Measurements from ENCODE around the gene ZNF473.
"Not testable (repeated sequence)": the region's sequence is repeated elsewhere in the genome, so short reads cannot be mapped to it uniquely, and the experiment has no call there.

- not testable (repeated sequence) for TF ChIP-seq POLR2AphosphoS5, CTCF (IDR thresholded peaks at IDR 0.05)
Measured at GRCh38 chr19:50099696-50100095, 73.9 kb downstream of the ZNF473 start.

Data from prostate gland (tissue), 2 donors.